Liver (tissue), 9 donors: Measurements from ENCODE around the gene ECSIT. TPM values are rescaled to one million over a fixed set of nuclear protein-coding genes. Genes with fewer than 3 reads are reported as not detected.

Experiments used
- DNase-seq: peaks from one replicate; pipeline ENCODE4 v3.0.0-alpha.2; 2017; ENCODE audit warnings: low spot score
- H3K27ac ChIP-seq, 2 donors: one replicate each; pipeline ENCODE4 v1.7.0; 2013; ENCODE audit warnings: inconsistent platforms in 2 of 2, low read length in 2 of 2, control low read depth in 1 of 2, low read depth in 1 of 2, mild to moderate bottlenecking in 1 of 2
- H3K27me3 ChIP-seq, 4 donors: one replicate each; pipeline versions ENCODE4 v1.6.1 to v1.7.0; 2013; ENCODE audit warnings: low read length in 3 of 4, inconsistent platforms in 1 of 4, mild to moderate bottlenecking in 1 of 4, moderate library complexity in 1 of 4; ENCODE audit not compliant: control insufficient read depth in 4 of 4, insufficient read depth in 4 of 4
- H3K36me3 ChIP-seq, 4 donors: one replicate each; pipeline versions ENCODE4 v1.6.1 to v1.7.0; 2013; ENCODE audit warnings: low read length in 3 of 4, mild to moderate bottlenecking in 3 of 4, low read depth in 1 of 4, moderate library complexity in 1 of 4; ENCODE audit not compliant: control insufficient read depth in 4 of 4, insufficient read depth in 3 of 4
- H3K4me1 ChIP-seq, 4 donors: one replicate each; pipeline versions ENCODE4 v1.6.1 to v1.7.0; 2013; ENCODE audit warnings: low read length in 3 of 4, mild to moderate bottlenecking in 3 of 4, moderate library complexity in 1 of 4; ENCODE audit not compliant: control insufficient read depth in 4 of 4, insufficient read depth in 4 of 4
- H3K4me3 ChIP-seq, 3 donors: one replicate each; pipeline versions ENCODE4 v1.6.1 to v1.7.0; 2013; ENCODE audit warnings: low read length in 3 of 3, control low read depth in 1 of 3, low read depth in 1 of 3, mild to moderate bottlenecking in 1 of 3
- H3K9ac ChIP-seq, 2 donors: one replicate each; pipeline ENCODE4 v1.7.0; 2013; ENCODE audit warnings: low read length in 2 of 2, mild to moderate bottlenecking in 2 of 2, moderate library complexity in 2 of 2, control low read depth in 1 of 2, low read depth in 1 of 2
- H3K9me3 ChIP-seq, 4 donors: one replicate each; pipeline versions ENCODE4 v1.6.1 to v1.7.0; 2013; ENCODE audit warnings: low read length in 3 of 4; ENCODE audit not compliant: control insufficient read depth in 4 of 4
- ATF3 ChIP-seq: IDR thresholded peaks from 2 replicates; pipeline ENCODE4 v1.6.1; 2016; ENCODE audit warnings: antibody characterized with exemption
- CTCF ChIP-seq: fragments of 150-350 bp; IDR thresholded peaks from 2 replicates; pipeline ENCODE4 v1.5.1; 2017; ENCODE audit warnings: improper control_type of control experiment, low read depth, low read length; ENCODE audit not compliant: missing input control
- EGR1 ChIP-seq, 2 donors: IDR thresholded peaks; 2 replicates each; pipeline ENCODE4 v1.6.1; 2016 to 2018; ENCODE audit warnings: antibody characterized with exemption in 2 of 2, low read depth in 2 of 2
- FOXA1 ChIP-seq: IDR thresholded peaks from 2 replicates; pipeline ENCODE4 v1.6.1; 2016; ENCODE audit warnings: antibody characterized with exemption
- GABPA ChIP-seq, 2 donors: IDR thresholded peaks in 1 of 2; conservative IDR thresholded peaks in 1 of 2; 2 replicates each; pipeline ENCODE4 v1.6.1; 2016; ENCODE audit warnings: antibody characterized with exemption in 2 of 2, mild to moderate bottlenecking in 1 of 2, moderate library complexity in 1 of 2
- HNF4A ChIP-seq, 2 donors: conservative IDR thresholded peaks; 2 replicates each; pipeline ENCODE4 v1.6.1; 2016; ENCODE audit warnings: antibody characterized with exemption in 2 of 2, mild to moderate bottlenecking in 2 of 2
- JUND ChIP-seq, 2 donors: IDR thresholded peaks; 2 replicates each; pipeline ENCODE4 v1.6.1; 2016; ENCODE audit warnings: antibody characterized with exemption in 2 of 2
- MAX ChIP-seq: IDR thresholded peaks from 2 replicates; pipeline ENCODE4 v1.6.1; 2016; ENCODE audit warnings: antibody characterized with exemption
- NR2F2 ChIP-seq: IDR thresholded peaks from 2 replicates; pipeline ENCODE4 v1.6.1; 2016; ENCODE audit warnings: antibody characterized with exemption
- REST ChIP-seq: IDR thresholded peaks from 2 replicates; pipeline ENCODE4 v1.6.1; 2016; ENCODE audit warnings: antibody characterized with exemption, mild to moderate bottlenecking
- RXRA ChIP-seq, 2 donors: IDR thresholded peaks; 2 replicates each; pipeline ENCODE4 v1.6.1; 2017 to 2018; ENCODE audit warnings: antibody characterized with exemption in 2 of 2, mild to moderate bottlenecking in 1 of 2
- SP1 ChIP-seq: IDR thresholded peaks from 2 replicates; pipeline ENCODE4 v1.6.1; 2018; ENCODE audit warnings: antibody characterized with exemption, mild to moderate bottlenecking
- TAF1 ChIP-seq: conservative IDR thresholded peaks from 2 replicates; pipeline ENCODE4 v1.6.1; 2016; ENCODE audit warnings: antibody characterized with exemption, mild to moderate bottlenecking
- YY1 ChIP-seq: IDR thresholded peaks from 2 replicates; pipeline ENCODE4 v1.6.1; 2016; ENCODE audit warnings: antibody characterized with exemption, mild to moderate bottlenecking
- ZBTB33 ChIP-seq: IDR thresholded peaks from 2 replicates; pipeline ENCODE4 v1.6.1; 2016; ENCODE audit warnings: antibody characterized with exemption
- WGBS: extraction: QIAGEN DNeasy Blood & Tissue Kit; methylation state at CpG from one replicate; pipeline ENCODE4 v1.1.7; 2013; 5-methylcytosine and 5-hydroxymethylcytosine counted together
- polyA plus RNA-seq, 2 donors: library from polyadenylated mRNA; stranded (reverse) in 1 of 2; unstranded in 1 of 2; fragments of 200-250 nt in 1 of 2; fragments of >200 nt in 1 of 2; fragmentation: Nextera tagmentation in 1 of 2; extraction: Ambion mirVana in 1 of 2; gene quantifications; one replicate each; pipeline versions ENCODE4 v1.2.1 to v1.2.3, GENCODE V29; 2013 to 2015
- total RNA-seq, 2 donors: library from RNA; depleted of rRNA; stranded (reverse); fragments of >200 nt; gene quantifications; one replicate each; pipeline ENCODE4 v1.2.3, GENCODE V29; 2014
- donor health status: healthy.
- donor health status: healthy.
- donor health status: healthy.
- donor health status: healthy.
- donor health status: healthy.

ECSIT gene
- total and polyA plus RNA-seq, 4 donors, result 20.5 to 37.4 (median 31.0) TPM

- TF ChIP-seq JUND (IDR thresholded peaks at IDR 0.05), result no peak
- TF ChIP-seq RXRA (IDR thresholded peaks at IDR 0.05), result no peak
- TF ChIP-seq EGR1 (IDR thresholded peaks at IDR 0.05; ENCODE audit: low read depth in 2 of 2), result no peak
- TF ChIP-seq FOXA1, result no peak
Measured at GRCh38 chr19:11547929-11548700, 19.2 kb upstream of the ECSIT start (continued).

- DNase-seq, result no peak
- peaks cover 0 to under 1% (median under 1%) of the 10 kb centered on the region in 4 donors for H3K4me1 ChIP-seq
- no peak overlapping the region for H3K4me3 ChIP-seq
- H3K27me3 ChIP-seq, result peaks cover 0 to 5% (median 1%) of the 10 kb centered on the region in 4 donors
- no peak overlapping the region for H3K27ac ChIP-seq
- H3K36me3 ChIP-seq, result no peaks in the 10 kb centered on the region
- TF ChIP-seq MAX, result no peak
- no peak for TF ChIP-seq YY1
- TF ChIP-seq ZBTB33, result no peak
- no peak for TF ChIP-seq EGR1 (IDR thresholded peaks at IDR 0.05; ENCODE audit: low read depth in 2 of 2)
- TF ChIP-seq NR2F2, result no peak
- TF ChIP-seq RXRA (IDR thresholded peaks at IDR 0.05), result no peak
- TF ChIP-seq FOXA1, result no peak
- TF ChIP-seq SP1, result no peak
- TF ChIP-seq JUND (IDR thresholded peaks at IDR 0.05), result no peak
- TF ChIP-seq TAF1, result no peak
- TF ChIP-seq HNF4A (conservative IDR thresholded peaks at IDR 0.05), result no peak
- no peak for TF ChIP-seq REST
- H3K9ac ChIP-seq, result no peak overlapping the region
- H3K9me3 ChIP-seq, result no peaks in the 10 kb centered on the region
- WGBS, result 77% methylated on average over 3 of the region's 3 CpGs
Measured at GRCh38 chr19:11541238-11541637, 12.3 kb upstream of the ECSIT start.

- no peak overlapping the region for H3K4me3 ChIP-seq
- peaks cover 0 to 5% (median 1%) of the 10 kb centered on the region in 4 donors for H3K27me3 ChIP-seq
- H3K27ac ChIP-seq, result no peak overlapping the region
- DNase-seq, result no peak
- no peaks in the 10 kb centered on the region for H3K36me3 ChIP-seq
- peaks cover 0 to 3% (median 3%) of the 10 kb centered on the region in 4 donors for H3K4me1 ChIP-seq
- no peak overlapping the region for H3K9ac ChIP-seq
- WGBS, result 77% methylated on average over 5 of the region's 5 CpGs
- H3K9me3 ChIP-seq, result no peaks in the 10 kb centered on the region
- TF ChIP-seq GABPA (IDR thresholded peaks at IDR 0.05 in 1 of 2, conservative IDR thresholded peaks at IDR 0.05 in 1 of 2), result no peak
- no peak for TF ChIP-seq FOXA1
- TF ChIP-seq HNF4A (conservative IDR thresholded peaks at IDR 0.05), result no peak
- no peak for TF ChIP-seq NR2F2
- TF ChIP-seq CTCF, result no peak
- TF ChIP-seq ATF3, result no peak
- no peak for TF ChIP-seq RXRA (IDR thresholded peaks at IDR 0.05)
- TF ChIP-seq SP1, result no peak
- no peak for TF ChIP-seq ZBTB33
Measured at GRCh38 chr19:11540645-11541044, 11.7 kb upstream of the ECSIT start.
